GM21528 (cell line): ENCODE data around the gene ABCA4.
A peak's percentile ranks its signal among the peaks of the same experiment; 100 is the strongest.

Experiments used
- ATAC-seq: cut with Tn5 transposase; IDR thresholded peaks from one replicate; pipeline ENCODE4 v1.9.1; 2021; ENCODE audit warnings: mild to moderate bottlenecking, moderate library complexity; ENCODE audit not compliant: unreplicated experiment, low FRiP score

ABCA4 gene

GRCh38 chr1:94084547-94084946, 36.4 kb downstream of the ABCA4 start:
- ATAC-seq = no peak

GRCh38 chr1:94084085-94084484, 36.9 kb downstream of the ABCA4 start:
- ATAC-seq = no peak

GRCh38 chr1:94083681-94084080, 37.3 kb downstream of the ABCA4 start:
- ATAC-seq = no peak

- ATAC-seq = no peak
Measured at GRCh38 chr1:94081566-94082344, 39.2 kb downstream of the ABCA4 start.

GRCh38 chr1:94079989-94080388, 41.0 kb downstream of the ABCA4 start:
- ATAC-seq = no peak

GRCh38 chr1:94079080-94079940, 41.6 kb downstream of the ABCA4 start:
- ATAC-seq = no peak

GRCh38 chr1:94072840-94073522, 48.0 kb downstream of the ABCA4 start:
- ATAC-seq = no peak

- no peak for ATAC-seq
Measured at GRCh38 chr1:94071976-94072375, 49.0 kb downstream of the ABCA4 start.

GRCh38 chr1:94071391-94071790, 49.6 kb downstream of the ABCA4 start:
- no peak for ATAC-seq

- no peak for ATAC-seq
Measured at GRCh38 chr1:94070865-94071264, 50.1 kb downstream of the ABCA4 start.

GRCh38 chr1:94069919-94070285, 51.0 kb downstream of the ABCA4 start:
- no peak for ATAC-seq

- no peak for ATAC-seq
Measured at GRCh38 chr1:94068999-94069918, 51.7 kb downstream of the ABCA4 start.

- ATAC-seq = no peak
Measured at GRCh38 chr1:94068096-94068998, 52.6 kb downstream of the ABCA4 start.

- no peak for ATAC-seq
Measured at GRCh38 chr1:94067196-94067595, 53.8 kb downstream of the ABCA4 start.

- no peak for ATAC-seq
Measured at GRCh38 chr1:94063379-94063778, 57.6 kb downstream of the ABCA4 start.

GRCh38 chr1:94061513-94062443, 59.2 kb downstream of the ABCA4 start:
- ATAC-seq = peak; percentile 80

- no peak for ATAC-seq
Measured at GRCh38 chr1:94060720-94061119, 60.2 kb downstream of the ABCA4 start.

GRCh38 chr1:94058766-94059165, 62.2 kb downstream of the ABCA4 start:
- no peak for ATAC-seq
